NCI-H524 (cell line): ENCODE data around the gene TECPR1.
A peak's percentile ranks its signal among the peaks of the same experiment; 100 is the strongest.

Experiments
- DNase-seq, 2 experiments: peaks; one replicate each; lab custom pipeline; 2025; lab: John Stamatoyannopoulos, UW

Gene TECPR1

GRCh38 chr7:98283127-98283886, 31.3 kb upstream of the TECPR1 start:
- DNase-seq: no peak

GRCh38 chr7:98282703-98283102, 30.7 kb upstream of the TECPR1 start:
- no peak for DNase-seq

GRCh38 chr7:98281757-98282606, 29.9 kb upstream of the TECPR1 start:
- no peak for DNase-seq

- DNase-seq: peak; percentile 63 to 83
These were observed 29.0 kb upstream of the TECPR1 start, which contains the start of gene BRI3 for GRCh38 chr7:98280791-98281756. BRI3 (plus strand) TSS chr7:98281686; CDS start chr7:98281796, 110 bp downstream.

- DNase-seq: no peak
These were observed 28.3 kb upstream of the TECPR1 start for GRCh38 chr7:98280296-98280695.

GRCh38 chr7:98278936-98279335, 26.9 kb upstream of the TECPR1 start:
- DNase-seq: no peak

- no peak for DNase-seq
These were observed 26.4 kb upstream of the TECPR1 start for GRCh38 chr7:98278408-98278807.

- DNase-seq: no peak
These were observed 24.3 kb upstream of the TECPR1 start for GRCh38 chr7:98276241-98276761.

GRCh38 chr7:98267303-98267702, 15.3 kb upstream of the TECPR1 start:
- no peak for DNase-seq

GRCh38 chr7:98266840-98267239, 14.8 kb upstream of the TECPR1 start:
- DNase-seq: no peak

- DNase-seq: no peak
These were observed 13.8 kb upstream of the TECPR1 start for GRCh38 chr7:98265841-98266271.

- DNase-seq: no peak
These were observed 5.7 kb upstream of the TECPR1 start for GRCh38 chr7:98257701-98258100.

- no peak for DNase-seq
These were observed 4.4 kb upstream of the TECPR1 start for GRCh38 chr7:98256431-98256830.

GRCh38 chr7:98254951-98255610, 3.0 kb upstream of the TECPR1 start:
- DNase-seq: no peak

GRCh38 chr7:98254516-98254915, 2.5 kb upstream of the TECPR1 start:
- DNase-seq: no peak

GRCh38 chr7:98252425-98253054, 508 bp upstream of the TECPR1 start:
- peak; percentile 30 to 32 for DNase-seq

GRCh38 chr7:98251231-98251600, 816 bp downstream of the TECPR1 start:
- no peak for DNase-seq

GRCh38 chr7:98250789-98251188, 1.2 kb downstream of the TECPR1 start:
- DNase-seq: no peak

GRCh38 chr7:98249106-98249505, 2.9 kb downstream of the TECPR1 start:
- DNase-seq: no peak

GRCh38 chr7:98248156-98248555, 3.9 kb downstream of the TECPR1 start:
- no peak for DNase-seq

GRCh38 chr7:98244871-98245270, 7.2 kb downstream of the TECPR1 start:
- no peak for DNase-seq
